GM19240 (cell line): ENCODE results near the gene RGS13.

Experiments used
- DNase-seq: peaks from one replicate; pipeline ENCODE4 v3.0.0; 2011; ENCODE audit warnings: low spot score; ENCODE audit not compliant: insufficient read length

RGS13 gene, protein sequence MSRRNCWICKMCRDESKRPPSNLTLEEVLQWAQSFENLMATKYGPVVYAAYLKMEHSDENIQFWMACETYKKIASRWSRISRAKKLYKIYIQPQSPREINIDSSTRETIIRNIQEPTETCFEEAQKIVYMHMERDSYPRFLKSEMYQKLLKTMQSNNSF

DNA sequence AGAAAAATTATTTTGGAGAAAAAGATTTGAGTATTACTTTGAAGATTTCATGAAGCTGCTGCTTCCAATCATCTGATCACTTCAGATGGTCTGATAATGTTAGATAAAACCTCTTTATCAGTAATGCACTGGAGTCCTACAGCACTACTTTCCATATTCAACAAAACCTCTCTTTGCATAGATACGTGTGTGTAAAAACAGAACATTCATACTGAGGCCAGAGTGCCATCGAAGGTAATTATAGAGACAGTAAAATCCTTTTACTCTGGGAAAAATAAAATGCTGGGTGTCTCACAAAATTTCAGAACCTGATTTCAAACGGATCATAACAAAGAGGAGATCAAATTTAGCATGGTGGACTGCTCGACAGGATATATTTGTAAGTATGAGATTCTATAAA lies at the start of gene RGS13:
Gene RGS13, plus strand, starts transcription at position 209 of the 400 bp plus-strand sequence. CDS start 8,188 bp downstream, outside the sequence.
- DNase-seq, result no peak

- DNase-seq, result no peak
Observed at GRCh38 chr1:192587386-192588266, 48.3 kb upstream of the RGS13 start.

DNA sequence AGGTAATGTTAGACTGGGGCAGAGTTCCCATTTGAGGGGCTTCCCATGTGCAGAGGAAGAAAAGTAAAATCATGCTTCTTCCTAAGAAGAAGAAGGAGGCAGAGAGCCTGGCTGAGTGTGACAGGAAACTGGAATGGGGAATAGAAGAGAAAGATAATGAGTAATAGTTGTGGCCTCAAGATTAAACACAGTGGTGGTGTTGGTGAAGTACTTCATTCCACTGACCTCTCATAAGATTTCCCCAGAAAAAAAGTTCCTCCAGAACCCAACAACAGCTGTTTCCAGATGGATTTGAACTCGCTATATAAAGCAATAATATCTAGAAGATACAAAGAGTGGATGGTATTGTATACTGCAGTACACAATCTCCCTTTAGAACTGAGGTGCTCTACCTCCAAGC lies 47.4 kb upstream of the RGS13 start:
- DNase-seq, result no peak

DNA sequence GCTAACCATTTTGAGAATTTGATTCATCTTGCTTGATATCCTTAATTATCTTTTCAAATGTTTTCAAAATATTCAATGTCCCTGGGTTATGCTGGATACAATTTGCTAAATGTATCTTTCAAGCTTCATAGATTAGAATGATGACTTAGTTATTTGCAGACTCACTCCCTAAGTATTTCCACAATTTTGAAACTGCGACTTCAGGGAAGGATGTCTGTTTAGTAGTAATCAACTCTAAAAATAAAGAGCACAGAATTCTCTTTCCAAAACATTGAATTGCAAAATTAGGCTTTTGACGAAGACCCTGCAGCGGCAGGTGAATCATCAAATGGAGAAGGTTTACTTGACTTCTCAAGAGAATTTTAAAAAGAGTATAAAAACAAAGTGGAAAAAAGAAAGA lies 46.1 kb upstream of the RGS13 start:
- DNase-seq, result no peak

DNA sequence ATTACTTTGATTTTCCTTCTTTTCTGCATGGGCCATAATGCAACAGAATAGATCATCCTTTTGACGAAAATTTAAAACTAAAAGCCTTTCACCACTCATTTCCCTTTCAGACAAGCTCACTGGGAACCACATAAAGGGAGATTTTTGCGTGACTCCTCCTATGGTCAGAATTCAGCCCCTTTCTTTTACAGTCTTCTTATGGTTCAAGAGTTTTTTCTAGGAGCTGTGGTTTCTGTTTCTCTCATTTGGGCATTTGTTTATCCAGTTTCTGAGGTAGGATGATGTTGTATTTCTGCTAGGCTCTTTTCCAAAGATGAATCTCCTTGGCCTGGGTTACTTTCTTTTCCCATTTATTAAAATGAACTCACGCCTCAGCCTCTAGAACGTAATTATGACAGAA lies 43.4 kb upstream of the RGS13 start:
- no peak for DNase-seq

DNA sequence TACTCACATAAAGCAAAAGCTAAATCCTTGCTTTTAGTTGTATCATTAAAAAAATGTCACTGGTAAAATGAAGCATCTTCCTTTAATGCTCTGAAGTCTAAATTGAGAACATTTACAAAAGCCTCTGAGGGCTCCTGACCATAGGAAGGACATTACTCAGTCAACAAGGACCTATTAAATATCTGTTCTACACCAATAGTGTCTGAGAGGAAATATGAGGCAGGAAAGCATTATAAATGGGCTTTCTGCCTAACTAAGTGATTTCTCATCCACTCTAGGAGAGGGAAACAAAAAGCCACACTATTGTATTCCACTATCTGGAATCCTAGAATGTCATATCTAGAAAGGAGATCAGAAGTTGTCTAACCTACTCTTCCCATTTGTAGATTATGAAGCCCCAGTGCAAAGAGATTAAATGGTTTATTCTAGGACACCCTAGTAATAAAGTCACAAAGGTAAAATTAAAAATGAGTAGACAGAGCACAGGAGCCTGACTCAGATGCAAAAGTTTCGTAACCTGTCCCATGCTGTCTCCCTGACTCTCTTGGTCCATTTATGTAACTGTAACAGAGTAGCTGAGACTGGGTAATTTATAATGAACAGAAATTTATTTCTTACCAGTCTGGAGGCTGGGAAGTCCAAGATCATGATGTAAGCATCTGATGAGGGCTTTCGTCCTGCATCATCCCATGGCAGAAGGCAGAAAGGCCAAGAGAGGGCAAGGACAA lies 42.8 kb upstream of the RGS13 start:
- DNase-seq, result no peak

- DNase-seq, result no peak
Observed at GRCh38 chr1:192595299-192595698, 40.6 kb upstream of the RGS13 start.

GRCh38 chr1:192598589-192598988 lies 37.4 kb upstream of the RGS13 start:
- no peak for DNase-seq

DNA sequence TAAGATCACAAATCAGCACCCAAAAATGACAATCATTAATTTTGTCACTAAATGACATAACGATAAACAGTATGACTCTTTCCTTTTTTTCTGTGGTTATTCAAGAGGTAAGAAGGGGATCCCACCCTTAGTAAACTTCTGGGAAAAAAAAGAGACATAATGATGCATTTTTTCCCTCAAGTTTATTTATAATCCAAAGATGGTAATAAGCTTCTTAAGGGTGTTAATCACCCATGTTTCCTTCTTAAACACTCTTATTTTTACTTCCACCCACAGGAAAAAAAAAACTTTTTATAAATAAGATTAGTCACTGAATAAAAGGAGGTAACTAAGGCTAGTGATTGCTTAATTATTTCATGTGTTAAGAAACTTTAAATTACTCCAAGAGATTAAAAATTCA lies 35.7 kb upstream of the RGS13 start:
- no peak for DNase-seq

GRCh38 chr1:192601143-192601542 lies 34.8 kb upstream of the RGS13 start:
- no peak for DNase-seq

- DNase-seq, result no peak
Observed at GRCh38 chr1:192601567-192601966, 34.4 kb upstream of the RGS13 start.

DNA sequence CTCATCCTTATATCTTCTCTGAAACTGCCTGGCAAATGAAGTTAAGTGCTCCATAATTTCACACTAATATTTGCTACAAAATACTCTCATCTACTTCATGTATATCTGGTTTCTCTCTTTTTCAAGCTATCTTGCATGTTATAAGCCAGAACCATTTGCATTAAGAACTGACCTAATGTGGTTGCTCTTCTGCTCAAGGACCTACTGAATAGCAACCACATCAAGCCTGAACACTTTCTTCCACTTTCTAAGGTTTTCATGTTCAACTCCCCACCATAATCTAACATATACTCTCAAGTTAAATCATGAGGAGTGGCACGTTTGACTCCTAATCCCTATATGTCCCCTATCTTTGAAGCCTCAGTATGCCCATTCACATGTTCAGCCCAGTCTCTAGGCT lies 33.2 kb upstream of the RGS13 start:
- no peak for DNase-seq

DNA sequence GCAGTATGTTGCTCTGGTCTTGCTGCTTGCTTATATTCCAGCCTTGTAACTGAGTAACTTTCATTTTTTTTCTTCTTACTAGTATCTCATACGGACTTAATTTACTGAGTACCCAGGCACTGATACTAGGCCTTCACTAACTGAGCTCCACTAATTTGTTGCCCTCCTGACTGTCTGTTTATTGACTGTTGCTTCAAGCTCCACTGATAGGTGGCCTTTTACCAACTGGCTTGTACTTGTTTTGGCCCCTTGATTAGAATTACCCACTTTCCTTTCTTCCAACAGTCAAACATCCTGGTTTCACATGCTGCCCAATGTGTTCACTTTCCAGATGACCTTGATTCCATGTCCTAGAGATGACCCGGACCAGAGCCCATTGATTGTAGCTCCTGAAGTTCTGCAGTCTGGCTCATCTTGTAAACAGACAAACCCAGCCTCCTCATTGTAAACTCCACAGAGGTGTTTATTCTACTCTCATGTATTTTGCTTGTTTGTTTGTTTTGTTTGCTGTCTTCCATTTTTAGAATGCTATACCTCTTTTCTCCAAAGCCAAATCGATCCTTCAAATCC lies 32.6 kb upstream of the RGS13 start:
- no peak for DNase-seq

GRCh38 chr1:192604979-192605620 lies 30.8 kb upstream of the RGS13 start:
- no peak for DNase-seq

GRCh38 chr1:192608671-192609070 lies 27.3 kb upstream of the RGS13 start:
- no peak for DNase-seq

DNA sequence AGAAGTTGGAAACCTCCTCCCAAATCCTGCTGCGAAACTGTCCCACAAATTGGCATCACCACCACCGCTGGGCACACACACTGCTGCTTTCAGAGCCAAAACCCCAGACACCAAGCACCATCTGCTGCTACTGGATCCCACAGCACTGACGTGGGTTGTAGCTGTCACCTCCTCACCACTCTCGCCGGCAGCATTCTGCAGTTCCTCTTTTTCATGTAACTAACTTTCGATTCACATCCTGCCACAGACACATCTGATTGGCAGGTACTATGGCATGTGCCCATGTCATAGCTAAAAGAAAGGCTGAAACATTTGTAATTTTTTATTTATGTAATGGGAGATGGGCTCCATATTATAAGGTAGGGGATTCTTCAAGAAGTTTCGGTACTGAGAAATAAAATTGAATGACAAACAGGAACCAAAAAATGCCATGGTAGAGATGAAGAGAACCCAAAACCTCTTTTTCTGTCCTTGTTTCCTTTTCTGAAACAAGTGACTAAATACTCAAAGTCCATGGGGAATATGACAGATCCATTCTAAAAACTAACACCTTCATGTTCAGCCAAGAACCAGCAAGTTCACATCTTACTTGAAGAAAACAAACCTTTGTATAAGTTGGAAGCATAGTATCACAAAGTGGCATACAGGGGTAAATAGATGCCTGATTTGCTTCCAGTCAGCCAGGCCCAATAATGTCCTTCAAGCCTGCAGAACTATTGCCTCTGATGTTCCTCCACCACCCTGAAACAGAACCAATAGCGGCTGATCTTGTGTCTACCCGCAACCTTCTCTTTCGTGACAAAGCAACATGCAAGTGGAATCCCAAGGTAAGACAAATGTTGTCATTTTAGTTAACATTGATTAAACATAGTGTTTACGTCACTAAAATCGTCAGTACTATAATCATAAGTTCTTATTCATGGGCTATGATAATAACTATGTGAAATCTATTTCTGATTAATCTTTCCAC lies 26.6 kb upstream of the RGS13 start:
- peak; percentile 38 for DNase-seq

DNA sequence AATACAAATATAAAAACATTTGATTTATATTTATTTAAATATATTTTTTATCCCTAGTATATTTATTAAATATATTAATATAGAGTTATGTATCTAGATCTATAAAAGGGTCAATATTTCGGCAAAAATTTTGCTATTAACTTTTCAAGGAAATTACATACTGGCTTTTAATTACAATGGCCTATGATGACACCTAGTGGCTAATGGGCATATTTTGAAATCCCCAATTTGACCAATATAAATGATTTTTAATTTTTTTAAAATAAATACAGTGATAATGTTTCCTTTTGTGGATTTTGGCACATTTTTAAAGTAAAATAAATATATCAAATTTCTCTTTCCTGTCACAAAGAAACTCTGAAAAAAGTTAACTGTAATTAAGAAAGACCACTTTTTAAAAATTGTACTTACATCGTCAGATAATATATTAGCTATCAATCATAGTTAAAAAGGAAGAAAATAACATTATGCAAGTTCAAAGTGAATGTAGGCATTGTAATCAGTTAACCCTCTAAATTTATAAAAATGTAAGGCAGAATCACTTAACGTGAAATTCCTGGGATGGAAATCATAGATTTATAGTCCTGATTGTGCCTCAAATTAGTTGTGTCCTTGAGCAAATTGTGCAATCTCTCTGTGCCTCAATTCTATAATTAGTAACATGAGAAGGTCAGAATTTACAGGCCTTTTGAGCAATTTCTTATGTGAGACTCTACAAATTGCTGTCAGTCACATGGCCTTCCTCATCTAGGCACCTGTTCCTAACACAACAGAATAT lies 25.6 kb upstream of the RGS13 start:
- DNase-seq, result no peak

- DNase-seq, result no peak
Observed at GRCh38 chr1:192615055-192615454, 20.9 kb upstream of the RGS13 start.

DNA sequence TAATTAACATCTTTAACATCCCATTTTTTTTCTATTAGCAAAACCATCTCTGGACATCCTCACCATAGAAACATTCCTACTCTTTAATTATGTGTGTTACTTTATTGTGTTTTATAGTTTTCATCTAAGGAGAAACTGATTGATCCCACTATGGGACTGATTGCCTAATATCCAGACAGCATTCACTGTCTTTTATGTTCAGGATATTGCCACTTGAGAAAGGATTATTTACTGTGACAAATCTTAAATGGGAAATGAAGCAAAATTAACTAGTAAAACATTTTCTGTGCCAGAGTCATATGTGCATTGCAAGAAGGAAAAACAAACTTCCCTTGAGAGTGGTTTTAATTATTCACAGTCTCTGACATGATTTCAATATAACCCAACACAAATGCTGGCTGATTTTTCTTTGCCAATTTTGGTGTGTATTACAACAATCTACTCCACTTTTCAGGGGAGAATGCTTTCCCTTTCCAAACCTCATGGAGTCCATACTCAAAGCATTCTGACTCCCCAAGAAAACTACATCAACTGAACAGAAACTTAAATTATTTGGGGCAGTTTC lies 15.8 kb upstream of the RGS13 start:
- DNase-seq, result no peak
